Astrocyte of the cerebellum (primary cell): ENCODE measurements around the gene CHST3.

Experiments
- DNase-seq: peaks from one replicate; pipeline ENCODE4 v3.0.0-alpha.2; 2011; ENCODE audit warnings: low read depth
- H3K4me3 ChIP-seq: 2 replicates; pipeline ENCODE4 v1.5.1; 2011; ENCODE audit warnings: mild to moderate bottlenecking, low read depth, low read length, moderate library complexity
- in situ Hi-C: cut with HindIII; loops from 2 replicates; pipeline ENCODE4 v1.10.0; 2017; ENCODE audit warnings: low sequenced_read_pairs
- TF ChIP-seq, protein P1 (sequence below): IDR thresholded peaks from 2 replicates; pipeline ENCODE4 v1.5.1; 2012; ENCODE audit warnings: low read length, low read depth, moderate library complexity, mild to moderate bottlenecking; ENCODE audit errors: missing control alignments

Gene CHST3

GRCh38 chr10:71938211-71938610 is 26.0 kb upstream of the CHST3 start:
- no peak for DNase-seq
- TF ChIP-seq, protein P1, sequence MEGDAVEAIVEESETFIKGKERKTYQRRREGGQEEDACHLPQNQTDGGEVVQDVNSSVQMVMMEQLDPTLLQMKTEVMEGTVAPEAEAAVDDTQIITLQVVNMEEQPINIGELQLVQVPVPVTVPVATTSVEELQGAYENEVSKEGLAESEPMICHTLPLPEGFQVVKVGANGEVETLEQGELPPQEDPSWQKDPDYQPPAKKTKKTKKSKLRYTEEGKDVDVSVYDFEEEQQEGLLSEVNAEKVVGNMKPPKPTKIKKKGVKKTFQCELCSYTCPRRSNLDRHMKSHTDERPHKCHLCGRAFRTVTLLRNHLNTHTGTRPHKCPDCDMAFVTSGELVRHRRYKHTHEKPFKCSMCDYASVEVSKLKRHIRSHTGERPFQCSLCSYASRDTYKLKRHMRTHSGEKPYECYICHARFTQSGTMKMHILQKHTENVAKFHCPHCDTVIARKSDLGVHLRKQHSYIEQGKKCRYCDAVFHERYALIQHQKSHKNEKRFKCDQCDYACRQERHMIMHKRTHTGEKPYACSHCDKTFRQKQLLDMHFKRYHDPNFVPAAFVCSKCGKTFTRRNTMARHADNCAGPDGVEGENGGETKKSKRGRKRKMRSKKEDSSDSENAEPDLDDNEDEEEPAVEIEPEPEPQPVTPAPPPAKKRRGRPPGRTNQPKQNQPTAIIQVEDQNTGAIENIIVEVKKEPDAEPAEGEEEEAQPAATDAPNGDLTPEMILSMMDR: no peak
- in situ Hi-C loops: no loop called here
- H3K4me3 ChIP-seq: no peak overlapping the region

DNA sequence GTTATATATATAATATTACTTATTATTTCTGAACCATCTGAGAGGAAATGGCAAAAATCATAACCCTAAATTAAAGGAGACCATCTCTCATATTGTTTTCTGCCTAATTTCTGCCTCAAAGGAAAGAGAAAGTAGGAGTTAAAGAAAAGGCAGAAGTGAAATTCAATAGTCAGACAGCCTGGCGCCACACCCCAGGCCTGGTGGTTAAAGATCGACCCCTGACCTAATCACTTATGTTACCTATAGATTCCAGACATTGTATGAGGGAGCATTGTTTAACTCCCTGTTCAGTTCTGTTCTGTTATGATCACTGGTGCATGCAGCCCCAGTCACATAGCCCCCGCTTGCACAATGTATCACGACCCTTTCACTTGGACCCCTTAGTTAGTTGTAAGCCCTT is 24.9 kb upstream of the CHST3 start:
- TF ChIP-seq, protein P1: no peak
- in situ Hi-C loops: no loop called here
- DNase-seq: no peak
- H3K4me3 ChIP-seq: no peak overlapping the region

DNA sequence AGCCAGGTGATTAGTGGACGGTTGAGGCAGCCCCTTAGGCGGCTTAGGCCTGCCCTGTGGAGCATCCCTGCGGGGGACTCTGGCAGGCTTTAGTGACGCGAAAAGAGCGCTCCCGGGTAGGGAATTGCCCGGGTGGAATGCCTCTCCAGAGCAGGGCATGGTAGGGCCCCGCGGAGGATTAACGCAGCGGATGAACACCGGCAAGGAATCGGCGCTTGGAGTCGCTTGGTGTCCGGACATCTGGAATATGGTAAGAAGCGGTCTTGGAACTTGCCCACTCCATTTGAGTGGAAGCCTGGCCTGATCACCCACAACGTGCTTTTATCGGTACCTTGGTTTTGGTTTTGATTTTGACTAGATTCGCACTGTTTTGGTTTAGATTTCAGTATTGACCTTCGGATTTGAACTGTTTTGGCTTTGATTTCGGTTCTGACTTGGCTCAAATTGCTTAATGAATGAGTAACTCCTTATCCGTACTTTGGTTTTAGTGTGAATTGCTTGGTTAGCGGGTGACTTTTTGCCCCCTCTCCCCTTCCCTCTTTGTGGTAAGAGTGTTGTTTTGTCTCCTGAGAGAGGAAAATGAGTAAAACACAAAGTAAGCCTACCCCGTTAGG is 24.2 kb upstream of the CHST3 start:
- TF ChIP-seq, protein P1: no peak
- in situ Hi-C loops: no loop called here
- no peak for DNase-seq

GRCh38 chr10:71940752-71941151 is 23.4 kb upstream of the CHST3 start:
- in situ Hi-C loops: no loop called here
- no peak overlapping the region for H3K4me3 ChIP-seq
- DNase-seq: no peak
- TF ChIP-seq, protein P1: no peak

More for the DNA sequence above, 24.2 kb upstream of the CHST3 start:
- H3K4me3 ChIP-seq: no peak overlapping the region

DNA sequence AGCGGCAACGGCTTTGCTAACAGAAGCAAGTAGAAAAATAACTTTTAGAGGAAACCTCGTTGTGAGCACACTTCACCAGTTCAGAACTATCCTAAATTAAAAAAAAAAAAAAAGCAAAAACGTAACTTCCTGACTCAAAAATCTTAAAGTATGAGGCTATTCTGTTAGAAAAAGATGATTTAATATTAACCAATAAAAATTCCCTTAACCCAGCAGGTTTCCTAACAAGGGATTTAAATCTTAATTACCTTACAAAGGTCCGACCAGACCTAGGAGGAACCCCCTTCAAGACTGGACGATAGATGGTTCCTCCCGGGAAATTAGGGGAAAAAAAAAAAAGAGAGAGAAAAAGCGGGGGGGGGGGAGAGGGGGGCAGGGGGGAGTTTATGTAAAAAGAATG is 22.9 kb upstream of the CHST3 start:
- no peak for DNase-seq
- H3K4me3 ChIP-seq: no peak overlapping the region
- in situ Hi-C loops: no loop called here
- TF ChIP-seq, protein P1: no peak

DNA sequence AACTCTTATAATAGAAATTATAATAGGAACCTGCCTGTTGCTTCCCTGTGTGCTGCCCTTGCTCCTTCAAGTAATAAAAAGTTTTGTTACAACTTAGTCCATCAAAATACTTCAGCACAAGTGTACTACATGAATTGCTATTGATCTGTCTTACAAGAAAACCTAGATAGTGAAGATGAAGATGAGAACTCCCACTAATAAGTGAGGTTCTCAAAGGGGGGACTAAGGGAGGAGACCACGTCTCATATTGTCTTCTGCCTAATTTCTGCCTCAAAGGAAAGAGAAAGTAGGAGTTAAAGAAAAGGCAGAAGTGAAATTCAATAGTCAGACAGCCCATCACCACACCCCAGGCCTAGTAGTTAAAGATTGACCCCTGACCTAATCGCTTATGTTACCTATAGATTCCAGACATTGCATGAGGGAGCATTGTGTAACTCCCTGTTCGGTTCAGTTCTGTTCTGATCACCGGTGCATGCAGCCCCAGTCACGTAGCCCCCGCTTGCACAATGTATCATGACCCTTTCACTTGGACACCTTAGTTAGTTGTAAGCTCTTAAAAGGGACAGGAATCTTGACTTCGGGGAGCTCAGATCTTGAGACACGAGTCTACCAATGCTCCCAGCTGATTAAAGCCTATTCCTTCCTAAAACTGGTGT is 18.2 kb upstream of the CHST3 start:
- no peak for DNase-seq
- H3K4me3 ChIP-seq: no peak overlapping the region
- in situ Hi-C loops: no loop called here
- TF ChIP-seq, protein P1: no peak
